Measurements from ENCODE around the gene ATP6V1G1.

DNA sequence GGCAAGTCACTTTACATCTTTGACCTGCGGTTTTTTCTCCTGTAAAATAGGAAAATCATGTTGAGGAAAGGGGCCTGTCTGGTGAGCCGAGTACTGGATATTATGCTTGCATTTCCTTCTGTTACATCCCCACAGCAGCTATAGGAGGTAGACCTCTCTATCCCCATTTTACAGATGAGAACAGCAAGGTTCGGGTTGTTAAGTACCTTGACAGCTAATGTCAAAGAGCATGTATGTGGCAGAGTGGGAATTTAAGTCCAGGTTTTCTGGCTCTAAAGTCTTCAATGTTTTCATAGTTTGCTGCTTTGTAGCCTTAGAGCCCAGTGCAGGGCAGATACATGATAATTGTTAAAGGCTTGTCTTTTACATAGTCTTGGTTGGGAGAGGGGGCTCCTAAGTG is 26.4 kb downstream of the ATP6V1G1 start:
- TF ChIP-seq CTCF (IDR thresholded peaks at IDR 0.05 in 4 of 5, conservative IDR thresholded peaks at IDR 0.05 in 1 of 5): no peak
- no peak for TF ChIP-seq POLR2A (IDR thresholded peaks at IDR 0.05)
